Hippocampal formation (tissue), 2 donors: ENCODE measurements around the gene OR4X2.
"Not testable (repeated sequence)": the region's sequence is repeated elsewhere in the genome, so short reads cannot be mapped to it uniquely, and the experiment has no call there.

Experiments
- DNase-seq, 2 donors: peaks; one replicate each; lab custom pipeline; 2025; lab: John Stamatoyannopoulos, UW

Gene OR4X2, protein sequence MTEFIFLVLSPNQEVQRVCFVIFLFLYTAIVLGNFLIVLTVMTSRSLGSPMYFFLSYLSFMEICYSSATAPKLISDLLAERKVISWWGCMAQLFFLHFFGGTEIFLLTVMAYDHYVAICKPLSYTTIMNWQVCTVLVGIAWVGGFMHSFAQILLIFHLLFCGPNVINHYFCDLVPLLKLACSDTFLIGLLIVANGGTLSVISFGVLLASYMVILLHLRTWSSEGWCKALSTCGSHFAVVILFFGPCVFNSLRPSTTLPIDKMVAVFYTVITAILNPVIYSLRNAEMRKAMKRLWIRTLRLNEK

DNA sequence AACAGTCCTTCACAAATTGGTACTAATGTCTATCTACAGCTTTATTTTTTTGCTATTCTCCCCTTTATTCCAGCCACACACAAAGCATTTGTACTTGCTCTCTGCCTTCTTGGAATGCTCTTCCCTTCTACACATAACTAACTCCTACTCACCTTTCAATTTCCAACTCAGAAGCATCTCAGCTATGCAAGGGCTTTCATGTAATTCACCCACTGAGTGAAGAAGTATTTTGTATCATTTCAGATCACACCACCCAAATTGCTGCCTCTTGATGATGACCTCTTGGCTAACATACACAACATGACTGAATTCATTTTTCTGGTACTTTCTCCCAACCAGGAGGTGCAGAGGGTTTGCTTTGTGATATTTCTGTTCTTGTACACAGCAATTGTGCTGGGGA lies at the start of gene OR4X2:
Gene OR4X2 (plus strand): TSS at position 301 of the 400 bp plus-strand sequence. CDS start 0 bp downstream, at position 301.
- no peak for DNase-seq

DNA sequence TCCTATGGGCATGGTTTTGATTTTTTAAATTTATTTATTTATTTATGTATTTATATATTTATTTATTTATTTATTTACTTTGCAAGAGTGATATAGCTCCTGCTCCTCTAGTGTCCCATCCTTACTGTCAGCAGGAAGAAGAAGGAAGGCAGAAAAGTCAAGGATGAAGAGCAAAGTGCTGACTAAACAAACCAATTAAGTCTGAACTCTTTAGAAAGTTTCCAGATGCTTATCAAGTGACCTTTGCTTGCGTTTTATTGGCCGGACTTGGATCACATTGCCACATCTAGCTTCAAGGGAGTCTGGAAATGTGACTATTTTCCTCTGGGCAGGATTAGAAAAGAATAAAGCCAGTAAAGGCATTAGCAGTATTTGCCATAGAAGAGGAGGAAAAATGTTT lies 37.0 kb upstream of the OR4X2 start:
- DNase-seq, result no peak

DNA sequence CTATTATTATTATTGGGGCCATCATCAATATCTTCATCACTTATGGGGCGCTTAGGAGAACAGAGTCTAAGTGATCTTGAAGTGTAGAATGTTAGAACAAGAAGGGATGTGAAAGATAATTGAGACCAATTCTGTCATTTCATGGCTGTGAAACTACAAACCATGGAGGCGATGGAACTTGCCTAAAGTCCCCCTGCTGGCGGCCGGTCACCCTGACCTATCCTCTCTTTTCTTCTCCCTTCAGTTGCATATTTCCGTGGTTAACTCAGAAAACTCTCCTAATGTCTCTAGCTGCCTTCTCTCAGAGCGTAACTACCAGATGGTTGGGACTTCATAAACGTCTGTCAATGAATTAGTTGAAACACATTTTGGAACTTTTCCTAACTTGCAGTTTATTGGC lies 34.9 kb upstream of the OR4X2 start:
- DNase-seq, result peak in 1 of 2 donors; percentile 4

DNA sequence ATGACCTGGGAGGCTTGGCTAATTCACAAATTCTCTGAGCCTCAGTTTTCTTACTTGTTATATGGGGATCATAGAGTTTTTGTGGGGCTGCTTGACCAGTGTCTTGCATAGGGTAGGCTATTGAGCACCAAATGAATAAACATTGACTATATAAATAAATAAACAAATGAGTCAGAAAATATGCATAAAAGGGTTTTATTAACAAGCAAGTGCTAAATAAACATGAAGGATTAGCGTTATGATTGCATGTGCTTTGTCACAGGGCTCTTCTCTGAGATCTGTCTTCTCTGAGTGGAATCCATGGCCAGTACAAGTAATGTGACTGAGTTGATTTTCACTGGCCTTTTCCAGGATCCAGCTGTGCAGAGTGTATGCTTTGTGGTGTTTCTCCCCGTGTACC lies 28.4 kb upstream of the OR4X2 start, which contains the start of gene OR4B1:
Gene OR4B1 (plus strand): TSS at position 301 of the 400 bp plus-strand sequence. CDS start 0 bp downstream, at position 301.
- DNase-seq, result no peak

DNA sequence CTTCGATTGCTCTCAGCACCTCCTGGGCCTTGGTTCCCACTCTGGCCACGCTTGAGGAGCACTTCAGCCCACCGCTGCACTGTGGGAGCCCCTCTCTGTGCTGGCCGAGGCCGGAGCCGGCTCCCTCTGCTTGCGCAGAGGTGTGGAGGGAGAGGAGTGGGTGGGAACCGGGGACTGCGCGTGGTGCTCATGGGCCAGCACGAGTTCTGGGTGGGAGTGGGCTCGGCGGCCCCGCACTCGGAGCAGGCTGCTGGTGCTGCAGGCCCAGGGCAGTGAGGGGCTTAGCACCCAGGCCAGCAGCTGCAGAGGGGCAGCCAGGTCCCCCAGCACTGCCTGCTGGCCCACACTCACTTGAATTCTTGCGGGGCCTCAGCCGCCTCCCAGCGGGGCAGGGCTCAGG lies 16.1 kb upstream of the OR4X2 start:
- no peak for DNase-seq

DNA sequence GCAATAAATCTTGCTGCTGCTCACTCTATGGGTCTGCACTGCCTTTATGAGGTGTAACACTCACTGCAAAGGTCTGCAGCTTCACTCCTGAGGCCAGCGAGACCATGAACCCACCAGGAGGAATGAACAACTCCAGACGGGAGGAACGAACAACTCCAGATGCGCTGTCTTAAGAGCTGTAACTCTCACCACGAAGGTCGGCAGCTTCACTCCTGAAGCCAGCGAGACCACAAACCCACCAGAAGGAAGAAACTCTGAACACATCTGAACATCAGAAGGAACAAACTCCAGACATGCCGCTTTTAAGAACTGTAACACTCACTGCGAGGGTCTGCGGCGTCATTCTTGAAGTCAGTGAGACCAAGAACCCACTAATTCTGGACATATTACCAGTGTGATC lies 14.8 kb upstream of the OR4X2 start:
- DNase-seq, result not testable (repeated sequence)

DNA sequence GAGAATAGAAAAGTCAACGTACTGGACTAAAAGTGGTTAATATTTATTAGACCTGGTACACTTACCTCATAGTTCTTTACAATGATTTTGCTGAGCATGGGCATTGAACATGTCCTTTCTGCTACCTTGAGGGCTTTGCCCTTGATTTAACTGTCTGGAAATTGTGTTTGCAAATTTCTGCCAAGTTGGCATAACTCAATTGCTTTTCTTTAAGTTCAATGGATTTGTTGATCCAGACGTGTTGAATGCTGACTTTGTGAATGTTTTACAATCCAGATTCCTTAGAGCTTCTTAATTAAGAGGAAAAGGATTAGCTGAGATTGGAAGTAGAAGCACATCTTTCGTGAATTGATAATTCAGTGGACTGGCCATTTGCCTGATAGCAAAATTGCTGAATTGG lies 7.2 kb upstream of the OR4X2 start:
- DNase-seq, result no peak

DNA sequence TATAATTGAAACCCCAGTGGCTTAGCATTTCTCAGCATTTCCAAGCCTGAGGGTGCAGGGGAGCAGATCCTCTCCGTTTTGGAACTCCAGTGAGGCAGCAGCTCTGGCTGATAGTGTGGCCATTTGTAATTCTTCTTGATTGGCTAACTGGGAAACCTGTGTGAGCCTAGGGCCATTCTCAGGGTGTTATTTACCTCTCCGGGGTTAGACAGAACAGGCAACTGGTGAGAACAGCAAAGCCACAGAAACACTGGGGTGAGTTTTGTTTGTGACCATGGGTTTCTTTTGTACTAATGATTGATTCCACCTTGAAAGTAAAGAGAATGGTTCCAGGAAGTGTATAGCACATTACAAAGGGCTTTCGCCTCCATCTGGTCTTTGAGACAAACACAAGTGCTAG lies 2.4 kb upstream of the OR4X2 start:
- no peak for DNase-seq

DNA sequence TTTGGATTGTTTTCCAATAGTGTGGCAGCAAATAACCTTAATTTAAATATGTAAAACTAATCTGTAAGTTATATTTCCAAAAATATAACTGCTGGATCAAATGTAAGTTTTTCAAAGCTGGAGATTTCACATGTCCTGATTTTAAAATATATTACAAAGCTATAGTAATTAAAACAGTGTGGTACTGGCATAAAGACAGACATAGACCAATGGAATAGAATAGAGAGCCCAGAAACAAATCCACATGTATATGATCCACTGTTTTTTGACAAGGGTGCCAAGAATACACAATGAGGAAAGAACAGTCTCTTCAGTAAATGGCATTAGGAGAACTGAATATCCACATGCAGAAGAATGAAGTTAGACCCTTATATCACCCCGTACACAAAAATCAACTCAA lies 4.0 kb downstream of the OR4X2 start:
- DNase-seq, result no peak

DNA sequence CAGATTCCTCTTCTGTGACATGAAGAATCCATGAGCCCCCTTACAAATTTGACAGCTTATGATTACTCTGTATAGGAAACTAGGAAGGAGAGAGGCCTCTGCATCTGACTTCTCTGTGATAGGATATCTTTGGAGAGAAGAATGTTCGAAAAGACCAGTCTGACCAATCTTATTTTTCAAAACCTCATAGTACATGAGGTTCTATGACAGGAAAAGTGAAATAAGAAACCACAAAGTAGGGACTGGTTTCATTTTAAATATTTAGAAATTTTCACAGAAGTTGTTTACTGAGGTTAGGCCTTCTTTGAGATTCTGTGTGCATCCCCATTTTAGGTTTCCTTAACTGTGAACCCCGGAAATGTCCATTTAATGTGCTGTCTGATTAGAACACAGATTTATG lies 16.7 kb downstream of the OR4X2 start:
- no peak for DNase-seq

DNA sequence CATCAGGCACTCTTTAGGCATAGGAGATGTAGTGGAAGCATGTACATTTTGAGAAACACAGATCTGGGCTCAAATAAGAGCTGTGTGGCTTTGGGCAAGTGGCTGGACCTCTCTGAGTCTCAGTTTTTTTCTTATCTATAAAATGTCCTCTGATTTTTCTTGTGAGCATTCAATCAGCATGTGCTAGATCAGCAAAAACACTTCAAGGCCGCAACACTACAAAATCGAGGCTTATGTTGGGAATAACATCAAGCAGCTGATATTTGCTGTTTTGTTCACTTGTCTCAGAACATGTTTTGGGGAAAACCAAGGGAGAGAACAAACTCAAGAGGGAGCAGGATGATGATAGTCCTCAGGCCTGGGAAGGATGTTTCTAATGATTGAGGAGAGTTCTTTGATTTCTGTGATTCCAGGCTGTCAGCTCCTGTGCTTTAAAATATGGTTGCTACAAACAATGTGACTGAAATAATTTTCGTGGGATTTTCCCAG lies 18.6 kb downstream of the OR4X2 start, which contains the start of gene OR4X1:
Gene OR4X1 (plus strand): TSS at position 439 of the 489 bp plus-strand sequence. CDS start 0 bp downstream, at position 439.
- no peak for DNase-seq

DNA sequence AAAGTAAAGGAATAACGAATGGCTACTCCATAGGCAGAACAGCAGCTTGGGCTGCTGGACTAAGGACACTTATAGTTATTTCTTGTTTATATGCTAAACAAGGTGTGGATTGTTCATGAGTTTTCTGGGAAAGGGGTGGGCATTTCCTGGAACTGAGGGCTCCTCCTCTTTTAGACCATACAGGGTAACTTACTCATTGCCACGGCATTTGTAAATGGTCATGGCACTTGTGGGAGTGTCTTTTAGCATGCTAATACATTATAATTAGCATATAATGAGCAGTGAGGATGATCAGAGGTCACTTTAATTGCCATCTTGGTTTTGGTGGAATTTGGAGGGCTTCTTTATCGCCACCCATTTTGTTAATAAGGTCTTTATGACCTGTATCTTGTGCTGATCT lies 25.7 kb downstream of the OR4X2 start:
- no peak for DNase-seq

DNA sequence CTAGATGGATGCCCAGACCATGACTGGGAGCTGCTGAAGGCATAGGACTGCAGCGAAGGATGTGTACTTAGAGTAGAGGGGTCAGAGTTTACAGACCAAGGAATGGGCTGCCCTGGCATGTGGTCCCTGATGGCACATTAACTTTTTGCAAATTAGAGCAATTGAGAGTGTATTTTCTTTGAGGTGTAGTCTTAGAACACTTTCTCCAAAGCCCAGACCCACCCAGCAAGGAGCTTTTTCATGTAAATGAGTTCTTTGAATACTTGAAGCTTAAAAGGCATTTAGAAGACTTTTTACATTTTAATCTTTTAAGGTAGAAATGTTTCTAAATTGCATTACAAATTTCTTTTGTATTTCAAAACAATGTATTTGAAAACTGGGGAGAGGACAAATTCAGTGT lies 27.7 kb downstream of the OR4X2 start:
- no peak for DNase-seq
